SK-N-SH (cell line): ENCODE data around the gene NXNL1. TPM values are rescaled to one million over a fixed set of nuclear protein-coding genes. Genes with fewer than 3 reads are reported as not detected.

Experiments
- CTCF ChIA-PET: fragments of 300-600, 350-600 bp; formaldehyde crosslinking; extraction: SDS; loops from one replicate; lab custom pipeline; 2021; lab: Yijun Ruan, JAX
- POLR2A ChIA-PET: fragments of 350-600 bp; sonication (Branson Sonifier 250); formaldehyde crosslinking; extraction: SDS; loops from one replicate; lab custom pipeline; 2020; ENCODE audit warnings: antibody characterized with exemption, inconsistent platforms; lab: Yijun Ruan, JAX
- DNase-seq: peaks from one replicate; pipeline ENCODE4 v3.0.0; 2012
- H2AFZ ChIP-seq: fragments of 200-600 bp; sonication (generic); 2 replicates; pipeline ENCODE4 v1.8.1; 2016; ENCODE audit warnings: antibody characterized with exemption, mild to moderate bottlenecking, low read depth
- H3F3A ChIP-seq: fragments of 200-600 bp; sonication (generic); replicated peaks from 2 replicates; pipeline ENCODE3; 2016; ENCODE audit warnings: antibody characterized with exemption, mild to moderate bottlenecking; ENCODE audit not compliant: insufficient read depth
- H3K27ac ChIP-seq, 2 experiments: fragments of 200-500 bp in 1 of 2; fragments of 200-600 bp in 1 of 2; sonication (Bioruptor generic) in 1 of 2; sonication (generic), shearing (Covaris generic) in 1 of 2; 2 replicates each; pipeline versions ENCODE4 v1.5.1 to v1.6.1; 2014 to 2016; ENCODE audit warnings: low read depth in 2 of 2, inconsistent platforms in 1 of 2, low read length in 1 of 2, mild to moderate bottlenecking in 1 of 2, mixed read lengths in 1 of 2
- H3K27me3 ChIP-seq: fragments of 200-600 bp; sonication (generic), shearing (Covaris generic); 2 replicates; pipeline ENCODE4 v1.6.1; 2016; ENCODE audit warnings: mixed run types; ENCODE audit not compliant: insufficient read depth
- H3K36me3 ChIP-seq, 2 experiments: fragments of 200-500 bp in 1 of 2; fragments of 200-600 bp in 1 of 2; sonication (Bioruptor generic) in 1 of 2; sonication (generic) in 1 of 2; replicated peaks in 1 of 2; 2 replicates each; pipeline versions ENCODE3 to v1.5.1; 2014 to 2016; ENCODE audit warnings: low read length in 1 of 2, mild to moderate bottlenecking in 1 of 2; ENCODE audit not compliant: insufficient read depth in 2 of 2, control insufficient read depth in 1 of 2
- H3K4me1 ChIP-seq, 2 experiments: fragments of 200-500 bp in 1 of 2; fragments of 200-600 bp in 1 of 2; sonication (Bioruptor generic) in 1 of 2; sonication (generic), shearing (Covaris generic) in 1 of 2; 2 replicates each; pipeline versions ENCODE4 v1.5.1 to v1.6.1; 2014 to 2016; ENCODE audit warnings: low read depth in 1 of 2, low read length in 1 of 2, mixed run types in 1 of 2; ENCODE audit not compliant: insufficient read depth in 2 of 2, control insufficient read depth in 1 of 2
- H3K4me2 ChIP-seq: fragments of 200-600 bp; sonication (generic), shearing (Covaris generic); 2 replicates; pipeline ENCODE4 v1.6.1; 2017; ENCODE audit warnings: mixed run types
- H3K4me3 ChIP-seq, 2 experiments: fragments of 200-500 bp in 1 of 2; fragments of 200-600 bp in 1 of 2; sonication (Bioruptor generic) in 1 of 2; sonication (generic), shearing (Covaris generic) in 1 of 2; 2 replicates each; pipeline versions ENCODE4 v1.5.1 to v1.8.1; 2014 to 2016; ENCODE audit warnings: low read depth in 2 of 2, inconsistent platforms in 1 of 2, low read length in 1 of 2, mild to moderate bottlenecking in 1 of 2, mixed read lengths in 1 of 2, moderate library complexity in 1 of 2
- H3K79me2 ChIP-seq: fragments of 200-600 bp; sonication (generic); 2 replicates; pipeline ENCODE4 v1.8.1; 2017; ENCODE audit warnings: mild to moderate bottlenecking; ENCODE audit not compliant: insufficient read depth
- H3K9ac ChIP-seq: fragments of 200-600 bp; sonication (generic); 2 replicates; pipeline ENCODE4 v1.6.1; 2017; ENCODE audit warnings: mixed run types
- H3K9me2 ChIP-seq: fragments of 200-600 bp; sonication (generic); 2 replicates; pipeline ENCODE4 v1.6.1; 2017; ENCODE audit warnings: mixed run types
- H3K9me3 ChIP-seq: fragments of 200-600 bp; sonication (generic); 2 replicates; pipeline ENCODE4 v1.6.1; 2017; ENCODE audit warnings: mixed run types, mild to moderate bottlenecking, moderate library complexity
- H4K20me1 ChIP-seq: fragments of 200-600 bp; sonication (generic); 2 replicates; pipeline ENCODE4 v1.6.1; 2017; ENCODE audit warnings: mild to moderate bottlenecking, mixed run types; ENCODE audit not compliant: insufficient read depth
- ELF1 ChIP-seq: IDR thresholded peaks from 2 replicates; pipeline ENCODE4 v1.4.0; 2012
- EP300 ChIP-seq, 2 experiments: IDR thresholded peaks; 2 replicates each; pipeline versions ENCODE4 v1.4.0 to v1.6.1; 2012; ENCODE audit warnings: borderline replicate concordance in 1 of 2, low read depth in 1 of 2, low read length in 1 of 2
- EZH2phosphoT487 ChIP-seq: fragments of 200-600 bp; sonication (generic); IDR thresholded peaks from 2 replicates; pipeline ENCODE4 v1.6.1; 2017; ENCODE audit warnings: low read depth, mixed run types, mild to moderate bottlenecking, antibody characterized with exemption, moderate library complexity, borderline replicate concordance
- FOSL2 ChIP-seq: IDR thresholded peaks from 2 replicates; pipeline ENCODE4 v1.4.0; 2012; ENCODE audit warnings: low read depth, mild to moderate bottlenecking, moderate library complexity, borderline replicate concordance
- FOXJ3 ChIP-seq: sonication (generic); formaldehyde crosslinking; IDR thresholded peaks from 2 replicates; pipeline ENCODE4 v1.5.1; 2020; ENCODE audit warnings: mild to moderate bottlenecking, missing genetic modification reagents
- FOXM1 ChIP-seq: IDR thresholded peaks from 2 replicates; pipeline ENCODE4 v1.4.0; 2012; ENCODE audit warnings: low read depth, mild to moderate bottlenecking
- GABPA ChIP-seq: IDR thresholded peaks from 2 replicates; pipeline ENCODE4 v1.4.0; 2012; ENCODE audit warnings: low read depth, mild to moderate bottlenecking
- GATA2 ChIP-seq: sonication (generic); formaldehyde crosslinking; IDR thresholded peaks from 2 replicates; pipeline ENCODE4 v1.5.0; 2020; ENCODE audit warnings: mild to moderate bottlenecking, missing genetic modification reagents
- MEF2A ChIP-seq: IDR thresholded peaks from 2 replicates; pipeline ENCODE4 v1.4.0; 2012; ENCODE audit warnings: low read depth, borderline replicate concordance
- NFIC ChIP-seq: IDR thresholded peaks from 2 replicates; pipeline ENCODE4 v1.4.0; 2012; ENCODE audit warnings: borderline replicate concordance
- POLR2AphosphoS5 ChIP-seq: IDR thresholded peaks from 2 replicates; pipeline ENCODE4 v1.6.1; 2012; ENCODE audit warnings: low read depth, low read length
- RAD21 ChIP-seq: IDR thresholded peaks from 2 replicates; pipeline ENCODE4 v1.6.1; 2012; ENCODE audit warnings: mild to moderate bottlenecking, low read length
- RFX5 ChIP-seq: IDR thresholded peaks from 2 replicates; pipeline ENCODE4 v1.6.1; 2012; ENCODE audit warnings: mild to moderate bottlenecking, improper control_type of control experiment, low read length
- TAF1 ChIP-seq: IDR thresholded peaks from 2 replicates; pipeline ENCODE4 v1.6.1; 2012; ENCODE audit warnings: low read depth, mild to moderate bottlenecking, low read length, moderate library complexity, borderline replicate concordance
- WGBS: methylation state at CpG from one replicate; pipeline ENCODE4 v1.1.6; 2017; ENCODE audit warnings: low lambda C conversion rate; 5-methylcytosine and 5-hydroxymethylcytosine counted together
- polyA plus RNA-seq, 3 experiments: library from polyadenylated mRNA; depleted of rRNA; stranded (reverse); fragments of >200 nt; gene quantifications; 2 replicates each; pipeline ENCODE4 v1.2.3, GENCODE V29; 2012
- TF ChIP-seq, protein P1 (sequence below): fragments of 200-600 bp; sonication (generic); IDR thresholded peaks from 2 replicates; pipeline ENCODE4 v1.6.1; 2017; ENCODE audit warnings: antibody characterized with exemption, mild to moderate bottlenecking, moderate library complexity
- TF ChIP-seq, protein P2 (sequence below): IDR thresholded peaks from 2 replicates; pipeline ENCODE4 v1.4.0; 2012; ENCODE audit warnings: low read depth, borderline replicate concordance

Gene NXNL1
- polyA plus RNA-seq, 1 of the 3 experiments (the other 2 are of a cell fraction), result not detected

DNA sequence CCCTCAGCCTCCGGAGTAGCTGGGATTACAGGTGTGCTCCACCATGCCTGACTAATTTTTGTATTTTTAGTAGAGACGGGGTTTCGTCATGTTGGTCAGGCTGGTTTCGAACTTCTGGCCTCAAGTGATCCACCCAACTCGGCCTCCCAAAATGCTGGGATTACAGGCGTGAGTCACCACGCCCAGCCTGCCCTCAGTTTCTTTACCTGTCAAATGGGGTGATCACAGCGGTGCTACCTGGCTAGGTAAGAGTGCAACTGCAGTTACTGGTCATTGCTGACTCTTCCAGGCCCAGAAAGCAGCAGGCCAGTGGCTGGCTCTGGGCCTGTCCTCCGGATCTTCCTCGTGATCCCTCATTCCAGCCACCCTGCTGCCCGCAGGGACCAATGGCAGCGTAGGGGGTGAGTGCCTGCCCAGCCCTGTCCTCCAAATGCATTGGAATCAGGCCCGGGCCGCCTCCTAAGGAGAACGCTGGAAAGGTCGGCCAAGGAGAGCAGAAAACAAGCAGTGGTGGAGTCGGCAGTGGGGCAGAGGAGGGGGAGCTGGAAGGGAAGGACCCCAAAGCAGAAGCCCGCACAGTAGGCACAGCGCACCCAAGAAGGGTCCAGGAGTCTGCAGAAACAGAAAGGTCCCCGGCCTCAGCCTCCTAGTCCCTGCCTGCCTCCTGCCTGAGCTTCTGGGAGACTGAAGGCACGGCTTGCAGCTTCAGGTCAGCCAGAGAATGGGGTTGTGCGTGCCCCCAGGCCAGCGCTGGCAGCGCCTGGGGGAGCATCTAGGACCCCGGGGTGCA lies 7.8 kb upstream of the NXNL1 start:
- WGBS, result 90% methylated on average over 18 of the region's 25 CpGs
- DNase-seq, result no peak
- Histone ChIP-seq H3K27me3 (no peaks in the 10 kb centered on the region), H3K9ac (0 out of 2 replicates have a peak overlapping the region, but pooled peaks have one; percentile 70), H3K79me2 (peaks cover 26% of the 10 kb centered on the region), H3K9me2 (no peaks in the 10 kb centered on the region), H3K4me2 (peak overlapping the region; percentile 93), H3K36me3 (no peaks in the 10 kb centered on the region), H4K20me1 (no peaks in the 10 kb centered on the region; the same call in 1 of the 2 replicates), H3F3A (peaks cover 3% of the 10 kb centered on the region), H3K9me3 (no peaks in the 10 kb centered on the region), H2AFZ (peak overlapping the region; percentile 90), H3K27ac (peak overlapping the region in 1 of 2 experiments; percentile 72; a peak in 1 of 4 replicates), H3K4me1 (peaks cover 11 to 17% of the 10 kb centered on the region in 2 experiments; a peak in 3 of 4 replicates), H3K4me3 (no peak overlapping the region)
- no peak for TF ChIP-seq POLR2AphosphoS5
- TF ChIP-seq TAF1, result no peak
- TF ChIP-seq, protein P1, sequence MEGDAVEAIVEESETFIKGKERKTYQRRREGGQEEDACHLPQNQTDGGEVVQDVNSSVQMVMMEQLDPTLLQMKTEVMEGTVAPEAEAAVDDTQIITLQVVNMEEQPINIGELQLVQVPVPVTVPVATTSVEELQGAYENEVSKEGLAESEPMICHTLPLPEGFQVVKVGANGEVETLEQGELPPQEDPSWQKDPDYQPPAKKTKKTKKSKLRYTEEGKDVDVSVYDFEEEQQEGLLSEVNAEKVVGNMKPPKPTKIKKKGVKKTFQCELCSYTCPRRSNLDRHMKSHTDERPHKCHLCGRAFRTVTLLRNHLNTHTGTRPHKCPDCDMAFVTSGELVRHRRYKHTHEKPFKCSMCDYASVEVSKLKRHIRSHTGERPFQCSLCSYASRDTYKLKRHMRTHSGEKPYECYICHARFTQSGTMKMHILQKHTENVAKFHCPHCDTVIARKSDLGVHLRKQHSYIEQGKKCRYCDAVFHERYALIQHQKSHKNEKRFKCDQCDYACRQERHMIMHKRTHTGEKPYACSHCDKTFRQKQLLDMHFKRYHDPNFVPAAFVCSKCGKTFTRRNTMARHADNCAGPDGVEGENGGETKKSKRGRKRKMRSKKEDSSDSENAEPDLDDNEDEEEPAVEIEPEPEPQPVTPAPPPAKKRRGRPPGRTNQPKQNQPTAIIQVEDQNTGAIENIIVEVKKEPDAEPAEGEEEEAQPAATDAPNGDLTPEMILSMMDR, result no peak
- TF ChIP-seq MEF2A, result no peak
- TF ChIP-seq, protein P2, sequence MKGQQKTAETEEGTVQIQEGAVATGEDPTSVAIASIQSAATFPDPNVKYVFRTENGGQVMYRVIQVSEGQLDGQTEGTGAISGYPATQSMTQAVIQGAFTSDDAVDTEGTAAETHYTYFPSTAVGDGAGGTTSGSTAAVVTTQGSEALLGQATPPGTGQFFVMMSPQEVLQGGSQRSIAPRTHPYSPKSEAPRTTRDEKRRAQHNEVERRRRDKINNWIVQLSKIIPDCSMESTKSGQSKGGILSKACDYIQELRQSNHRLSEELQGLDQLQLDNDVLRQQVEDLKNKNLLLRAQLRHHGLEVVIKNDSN, result no peak
- no peak for TF ChIP-seq RAD21
- TF ChIP-seq EZH2phosphoT487, result no peak
- no peak for TF ChIP-seq NFIC
- no peak for TF ChIP-seq FOSL2
- no peak for TF ChIP-seq RFX5
- ChIA-PET POLR2A (interaction anchor here (0.5 to 0.9 kb wide), 2 partner anchors 43 to 46 kb away, joined by 3 to 4 read pairs; partner anchors contain the start of gene PGLS), CTCF (interaction anchor here (0.9 to 2.4 kb wide), 8 partner anchors 16 to 135 kb away, joined by 3 to 9 read pairs (median 4); partner anchors contain the start of gene TMEM221)

DNA sequence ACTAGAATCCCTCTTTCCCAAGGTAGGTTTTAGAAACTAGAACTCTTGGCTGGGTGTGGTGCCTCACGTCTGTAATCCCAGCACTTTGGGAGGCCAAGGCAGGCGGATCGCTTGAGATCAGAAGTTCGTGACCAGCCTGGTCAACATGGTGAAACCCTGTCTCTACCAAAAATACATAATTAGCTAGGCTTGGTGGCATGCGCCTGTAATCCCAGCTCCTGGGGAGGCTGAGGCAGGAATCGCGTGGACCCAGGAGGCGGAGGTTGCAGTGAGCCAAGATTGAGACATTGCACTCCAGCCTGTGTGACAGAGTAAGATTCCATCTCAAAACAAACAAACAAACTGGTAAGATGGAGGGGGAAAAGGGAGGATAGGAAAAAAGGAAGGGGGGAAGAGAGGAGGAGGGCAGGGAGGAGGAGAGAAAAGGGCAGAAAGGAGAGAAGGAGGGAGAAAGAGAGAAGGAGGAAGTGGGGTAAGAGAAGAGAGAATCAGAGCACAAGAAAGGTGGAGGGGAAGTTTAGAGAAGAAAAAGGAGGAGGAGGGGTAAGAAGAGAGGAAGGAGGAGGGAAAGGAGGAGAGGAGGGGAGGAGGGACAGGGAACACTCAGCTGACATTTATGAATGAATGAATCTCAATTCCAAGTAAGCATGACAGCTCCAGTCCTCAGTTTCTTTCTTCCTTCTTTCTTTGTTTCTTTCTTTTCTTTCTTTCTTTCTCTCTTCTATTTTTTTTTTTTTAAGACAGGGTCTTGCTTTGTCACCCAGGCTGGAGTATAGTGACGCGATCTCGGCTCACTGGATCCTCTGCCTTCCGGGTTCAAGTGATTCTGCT lies 7.0 kb upstream of the NXNL1 start:
- 87% methylated on average over 10 of the region's 12 CpGs for WGBS
- Histone ChIP-seq H3K36me3 (no peaks in the 10 kb centered on the region), H3K27ac (no peak overlapping the region), H2AFZ (no peak overlapping the region), H3K9ac (no peak overlapping the region), H3K4me2 (no peak overlapping the region), H3K79me2 (peaks cover 19% of the 10 kb centered on the region), H3K4me1 (peaks cover 6 to 17% of the 10 kb centered on the region in 2 experiments; a peak in 3 of 4 replicates), H3K4me3 (no peak overlapping the region), H3F3A (peaks cover 3% of the 10 kb centered on the region), H3K9me2 (no peaks in the 10 kb centered on the region), H3K27me3 (0 out of 2 replicates have a peak, but pooled peaks cover under 1% of the 10 kb centered on the region), H4K20me1 (no peaks in the 10 kb centered on the region; the same call in 1 of the 2 replicates), H3K9me3 (no peaks in the 10 kb centered on the region)
- POLR2A ChIA-PET, result no interaction called here
- no peak for DNase-seq
- TF ChIP-seq EP300 (IDR thresholded peaks at IDR 0.05; ENCODE audit: borderline replicate concordance in 1 of 2, low read depth in 1 of 2, low read length in 1 of 2) (no peak), FOSL2 (no peak), FOXM1 (no peak), GABPA (no peak), ELF1 (no peak), EZH2phosphoT487 (no peak), GATA2 (CRISPR knock-in tag) (no peak), FOXJ3 (CRISPR knock-in tag) (no peak)
- CTCF ChIA-PET, result interaction anchor here (0.6 to 3.3 kb wide), 13 partner anchors 10 to 728 kb away, joined by 3 to 11 read pairs (median 4); partner anchors contain the start of genes CCDC194, KCNN1 and TMEM221
